OCI-LY1 (cell line): ENCODE results near the gene PIGZ.

ENCODE experiments used
- CTCF ChIP-seq: fragments of 200-600 bp; sonication (generic), shearing (Covaris generic); IDR thresholded peaks from 2 replicates; pipeline ENCODE4 v1.5.1; 2017; ENCODE audit warnings: mild to moderate bottlenecking, antibody characterized with exemption, low read length, moderate library complexity, mixed read lengths
- EZH2 ChIP-seq: fragments of 200-600 bp; sonication (generic), shearing (Covaris generic); IDR thresholded peaks from 2 replicates; pipeline ENCODE4 v1.8.0; 2017; ENCODE audit warnings: borderline replicate concordance, mixed run types, mild to moderate bottlenecking, antibody characterized with exemption, low read length, moderate library complexity, mixed read lengths

GRCh38 chr3:196962108-196962929 lies 6.3 kb downstream of the PIGZ start:
- TF ChIP-seq CTCF: no peak
- TF ChIP-seq EZH2: no peak
